ENCODE results near the gene FAM50A.

The FAM50A gene

DNA sequence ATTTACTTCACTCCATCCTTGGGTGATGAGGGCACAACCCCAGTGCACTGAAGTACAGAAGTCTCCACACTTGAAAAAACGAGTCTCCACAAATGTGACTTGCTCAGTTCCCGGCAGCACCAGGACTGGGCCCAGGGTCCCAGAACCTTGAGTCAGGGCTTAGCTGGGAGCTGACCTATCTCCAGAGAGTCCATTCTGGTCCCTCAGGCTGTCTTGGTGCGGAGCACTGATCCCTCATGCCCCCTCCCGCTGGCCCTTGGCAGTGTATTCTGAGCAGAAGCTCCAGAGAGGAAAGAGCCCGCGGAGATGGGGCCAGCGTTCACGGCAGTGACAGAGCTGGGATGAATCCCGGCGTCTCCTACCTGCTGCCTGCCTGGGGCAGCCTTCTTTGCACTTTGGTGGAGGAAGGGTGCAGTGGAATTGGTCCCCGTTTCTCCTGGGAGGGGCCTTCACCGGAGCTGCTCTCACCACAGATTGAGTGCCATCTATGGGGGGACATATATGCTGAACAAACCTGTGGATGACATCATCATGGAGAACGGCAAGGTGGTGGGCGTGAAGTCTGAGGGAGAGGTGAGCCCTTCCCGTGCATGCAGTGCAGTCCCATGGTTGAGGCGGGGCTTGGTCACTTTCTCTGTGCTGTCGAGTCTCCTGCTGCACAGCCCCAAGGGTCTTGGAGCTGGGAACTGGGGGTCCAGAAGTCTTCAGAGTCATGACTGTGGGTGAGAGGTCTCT is 3.2 kb upstream of the FAM50A start:
- no peak for DNase-seq

GRCh38 chrX:154441564-154441963 is 2.4 kb upstream of the FAM50A start:
- DNase-seq: no peak

DNA sequence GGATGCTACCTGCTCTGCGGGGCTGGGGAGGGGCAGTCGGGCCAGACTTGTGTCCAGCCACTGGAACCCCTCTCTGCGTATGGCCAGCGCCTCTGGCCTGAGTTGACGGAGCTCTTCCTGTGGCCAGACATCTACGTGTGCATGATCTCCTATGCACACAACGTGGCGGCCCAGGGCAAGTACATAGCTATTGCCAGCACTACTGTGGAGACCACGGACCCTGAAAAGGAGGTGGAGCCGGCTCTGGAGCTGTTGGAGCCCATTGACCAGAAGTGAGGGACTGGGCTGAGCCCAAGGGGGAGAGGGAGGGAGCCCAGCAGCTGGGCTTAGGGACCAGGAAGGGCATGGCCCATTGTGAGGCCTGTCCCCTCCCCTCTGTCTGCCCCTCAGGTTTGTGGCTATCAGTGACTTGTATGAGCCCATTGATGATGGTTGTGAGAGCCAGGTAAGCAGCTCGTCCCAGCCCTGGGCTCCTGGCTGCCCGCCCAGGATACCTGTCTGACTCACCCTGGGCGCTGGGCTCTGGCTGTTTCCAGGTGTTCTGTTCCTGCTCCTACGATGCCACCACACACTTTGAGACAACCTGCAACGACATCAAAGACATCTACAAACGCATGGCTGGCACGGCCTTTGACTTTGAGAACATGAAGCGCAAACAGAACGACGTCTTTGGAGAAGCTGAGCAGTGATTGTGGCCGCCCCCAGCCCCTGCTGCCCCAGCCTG is 1.8 kb upstream of the FAM50A start:
- DNase-seq: no peak

GRCh38 chrX:154443479-154443910 is 446 bp upstream of the FAM50A start:
- no peak for DNase-seq

GRCh38 chrX:154444755-154445246 is 860 bp downstream of the FAM50A start:
- no peak for DNase-seq

DNA sequence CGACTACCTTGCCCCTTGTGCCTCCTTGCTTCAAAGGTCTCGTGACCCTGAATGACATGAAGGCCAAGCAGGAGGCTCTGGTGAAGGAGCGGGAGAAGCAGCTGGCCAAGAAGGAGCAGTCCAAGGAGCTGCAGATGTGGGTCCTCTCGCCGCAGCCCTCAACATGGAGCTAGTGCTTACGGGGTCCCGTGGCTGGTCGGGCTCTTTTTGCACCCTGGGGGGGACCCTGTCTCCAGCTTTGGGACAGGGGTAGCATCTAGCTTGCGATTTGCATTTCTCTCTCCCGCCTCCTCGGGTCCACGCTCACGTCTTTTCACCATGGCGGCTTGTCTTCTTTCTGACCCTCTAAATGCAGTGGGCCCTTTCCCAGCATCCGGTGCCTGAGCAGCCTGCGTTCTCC is 1.8 kb downstream of the FAM50A start:
- no peak for DNase-seq

GRCh38 chrX:154446430-154446829 is 2.5 kb downstream of the FAM50A start:
- DNase-seq: no peak

DNA sequence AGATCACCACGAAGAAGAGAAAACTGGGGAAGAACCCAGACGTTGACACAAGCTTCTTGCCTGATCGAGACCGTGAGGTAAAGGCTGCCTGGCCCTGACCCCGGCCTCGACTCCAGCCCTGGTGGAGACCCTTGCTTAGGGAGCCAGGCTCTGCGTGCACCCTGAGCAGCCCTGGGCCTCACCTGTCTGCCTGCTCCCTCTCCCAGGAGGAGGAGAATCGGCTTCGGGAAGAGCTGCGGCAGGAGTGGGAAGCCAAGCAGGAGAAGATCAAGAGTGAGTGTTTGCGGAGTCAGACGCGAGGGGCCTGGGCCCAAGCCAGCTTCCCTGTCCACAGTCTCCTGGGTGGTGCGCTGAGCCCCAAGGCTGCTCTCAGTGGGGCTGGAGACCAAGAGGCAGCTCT is 4.5 kb downstream of the FAM50A start:
- no peak for DNase-seq

DNA sequence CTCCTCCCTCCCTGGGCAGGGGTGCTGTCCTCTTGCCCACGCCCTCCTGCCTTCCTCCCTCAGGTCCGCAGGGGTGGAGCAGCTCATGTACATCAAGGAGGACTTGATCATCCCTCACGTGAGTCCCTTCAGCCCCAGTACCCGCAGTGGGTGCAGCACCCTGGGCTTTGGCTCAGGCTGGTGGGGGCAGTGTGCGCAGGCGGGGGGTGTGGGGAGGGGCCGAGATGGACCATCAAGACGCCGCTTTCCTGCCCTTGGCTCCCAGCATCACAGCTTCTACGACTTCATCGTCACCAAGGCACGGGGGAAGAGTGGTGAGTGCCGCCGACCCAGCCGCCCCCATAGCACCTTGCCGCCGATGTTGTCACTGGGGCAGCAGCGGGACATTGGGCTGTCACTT is 5.7 kb downstream of the FAM50A start:
- DNase-seq: no peak

DNA sequence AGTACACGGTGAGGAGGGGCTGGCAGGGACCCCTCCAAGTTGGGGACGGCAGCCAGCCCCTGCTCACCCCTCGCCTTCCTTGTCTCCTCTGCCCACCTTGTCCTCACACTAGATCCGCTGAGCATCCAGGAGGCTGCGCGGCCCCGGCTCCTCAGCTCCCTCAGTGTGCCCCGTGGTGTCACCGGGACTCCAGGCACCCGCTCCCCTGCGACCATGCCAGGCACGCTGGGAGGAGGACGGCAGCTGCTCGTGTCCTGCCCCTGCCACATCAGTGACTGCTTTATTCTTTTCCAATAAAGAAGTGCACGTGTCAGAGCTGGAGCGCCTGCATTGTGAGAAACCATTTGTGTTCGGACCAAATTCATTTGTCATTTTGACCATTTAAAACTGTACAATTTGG is 6.4 kb downstream of the FAM50A start:
- DNase-seq: no peak

- DNase-seq: no peak
Measured at GRCh38 chrX:154452823-154453222, 8.9 kb downstream of the FAM50A start.

GRCh38 chrX:154457491-154458115 is 13.7 kb downstream of the FAM50A start:
- peak; percentile 25 to 26 for DNase-seq

DNA sequence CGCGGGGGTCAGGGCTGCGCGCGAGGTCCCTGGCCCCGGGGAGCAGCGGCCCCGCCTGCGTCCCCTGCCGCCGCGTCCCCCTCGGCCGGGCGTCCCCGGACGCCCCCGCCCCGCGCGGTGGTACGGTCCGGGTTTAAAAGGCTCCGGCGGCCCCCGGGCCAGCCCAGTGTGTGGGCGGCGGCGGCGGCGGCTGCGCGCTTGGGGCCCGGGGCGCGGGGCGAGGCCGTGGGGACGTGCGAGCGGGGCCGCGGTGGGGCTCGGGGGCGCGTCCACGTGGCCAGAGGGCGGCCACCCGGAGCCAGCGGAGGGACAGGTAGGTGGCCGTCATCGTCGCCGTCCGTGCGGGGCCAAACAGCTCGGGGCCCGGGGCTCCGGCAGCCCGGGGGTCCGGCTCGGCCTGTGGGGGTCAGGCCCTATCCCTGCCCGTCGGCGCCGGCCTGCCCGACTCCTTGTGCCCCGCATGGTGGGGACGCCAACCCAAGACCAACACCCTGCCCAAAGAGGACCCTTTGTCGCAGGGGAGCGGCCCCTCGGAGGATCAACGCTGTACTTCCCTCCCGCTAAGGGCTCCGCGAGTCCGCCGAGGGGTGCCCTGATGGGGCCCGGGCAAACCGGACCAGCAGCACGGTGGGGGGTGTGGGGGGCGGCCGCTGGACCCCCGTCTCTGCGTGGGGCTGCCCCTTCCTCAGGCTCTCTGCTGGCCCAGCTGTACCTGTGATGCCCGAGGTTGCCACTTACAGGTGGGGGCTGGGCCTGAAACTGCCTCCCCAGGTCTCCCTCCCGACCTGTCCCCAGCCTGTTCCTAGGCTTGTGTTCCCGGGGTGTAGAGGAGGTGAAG is 14.4 kb downstream of the FAM50A start, which contains the start of gene PLXNA3:
TSS of gene PLXNA3 (plus strand) at position 166 of the 838 bp plus-strand sequence. CDS start 1,903 bp downstream, outside the sequence.
- peak; percentile 48 to 58 for DNase-seq

GRCh38 chrX:154458954-154459778 is 15.2 kb downstream of the FAM50A start:
- DNase-seq: no peak

- no peak for DNase-seq
Measured at GRCh38 chrX:154459832-154460231, 15.9 kb downstream of the FAM50A start.

DNA sequence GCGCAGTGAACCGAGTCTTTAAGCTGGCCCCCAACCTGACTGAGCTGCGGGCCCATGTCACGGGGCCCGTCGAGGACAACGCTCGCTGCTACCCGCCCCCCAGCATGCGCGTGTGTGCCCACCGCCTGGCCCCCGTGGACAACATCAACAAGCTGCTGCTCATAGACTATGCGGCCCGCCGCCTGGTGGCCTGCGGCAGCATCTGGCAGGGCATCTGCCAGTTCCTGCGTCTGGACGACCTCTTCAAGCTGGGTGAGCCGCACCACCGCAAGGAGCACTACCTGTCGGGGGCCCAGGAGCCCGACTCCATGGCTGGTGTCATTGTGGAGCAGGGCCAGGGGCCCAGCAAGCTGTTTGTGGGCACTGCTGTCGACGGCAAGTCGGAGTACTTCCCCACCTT is 16.4 kb downstream of the FAM50A start:
- DNase-seq: no peak

DNA sequence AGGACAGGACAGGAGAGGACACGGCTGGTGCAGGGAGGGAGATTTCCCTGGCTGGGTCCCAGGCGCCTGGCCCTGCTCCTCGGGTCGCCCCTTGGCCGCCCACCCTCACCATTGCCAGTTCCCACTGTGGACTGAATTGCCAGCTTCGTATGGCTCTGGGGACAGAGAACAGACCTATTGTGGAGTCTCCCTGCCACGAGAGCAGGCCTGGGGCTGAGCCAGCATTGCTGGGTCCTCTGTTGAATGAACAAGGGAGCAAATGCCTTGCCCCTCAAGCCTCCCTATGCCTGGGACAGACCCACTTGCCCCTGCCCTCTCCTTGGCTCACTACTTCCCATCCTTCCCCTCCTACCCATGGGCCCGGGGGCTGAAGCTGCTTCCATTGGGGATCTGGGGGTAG is 18.5 kb downstream of the FAM50A start:
- no peak for DNase-seq

DNA sequence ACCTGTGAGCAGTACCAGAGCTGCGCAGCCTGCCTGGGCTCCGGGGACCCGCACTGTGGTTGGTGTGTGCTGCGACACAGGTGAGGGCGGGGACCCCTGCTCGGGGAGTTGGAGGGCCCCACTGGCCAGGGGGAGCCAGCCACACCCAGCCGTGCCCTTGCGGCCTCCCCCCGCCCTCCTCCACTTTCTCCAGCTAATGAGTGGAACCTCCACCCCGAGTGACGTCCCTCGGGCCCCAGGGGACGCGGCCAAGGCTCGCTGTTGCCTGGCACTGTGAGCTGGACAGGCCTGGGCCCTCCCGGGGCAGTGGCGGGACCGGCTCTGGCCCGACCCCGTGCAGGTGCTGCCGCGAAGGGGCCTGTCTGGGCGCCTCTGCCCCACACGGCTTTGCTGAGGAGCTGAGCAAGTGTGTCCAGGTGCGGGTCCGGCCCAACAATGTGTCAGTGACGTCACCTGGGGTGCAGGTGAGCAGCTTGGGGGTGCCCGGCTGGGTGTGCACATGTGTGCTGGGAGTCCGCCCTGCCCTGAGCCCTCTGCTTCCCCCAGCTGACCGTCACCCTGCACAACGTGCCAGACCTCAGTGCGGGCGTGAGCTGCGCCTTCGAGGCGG is 19.8 kb downstream of the FAM50A start:
- no peak for DNase-seq

GRCh38 chrX:154464806-154465365 is 20.9 kb downstream of the FAM50A start:
- no peak for DNase-seq

DNA sequence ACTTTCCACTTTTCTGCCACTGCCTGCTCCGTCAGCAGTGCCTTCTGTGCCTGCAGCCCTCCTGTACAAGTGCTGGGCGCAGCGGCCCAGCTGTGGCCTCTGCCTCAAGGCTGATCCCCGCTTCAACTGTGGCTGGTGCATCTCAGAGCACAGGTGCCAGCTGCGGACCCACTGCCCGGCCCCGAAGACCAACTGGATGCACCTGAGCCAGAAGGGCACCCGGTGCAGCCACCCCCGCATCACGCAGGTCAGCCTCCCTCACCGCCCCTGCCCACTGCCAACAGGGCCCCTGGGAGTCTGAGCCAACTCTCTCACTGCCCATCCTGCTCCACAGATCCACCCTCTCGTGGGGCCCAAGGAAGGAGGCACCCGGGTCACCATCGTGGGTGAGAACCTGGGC is 21.7 kb downstream of the FAM50A start:
- DNase-seq: no peak

DNA sequence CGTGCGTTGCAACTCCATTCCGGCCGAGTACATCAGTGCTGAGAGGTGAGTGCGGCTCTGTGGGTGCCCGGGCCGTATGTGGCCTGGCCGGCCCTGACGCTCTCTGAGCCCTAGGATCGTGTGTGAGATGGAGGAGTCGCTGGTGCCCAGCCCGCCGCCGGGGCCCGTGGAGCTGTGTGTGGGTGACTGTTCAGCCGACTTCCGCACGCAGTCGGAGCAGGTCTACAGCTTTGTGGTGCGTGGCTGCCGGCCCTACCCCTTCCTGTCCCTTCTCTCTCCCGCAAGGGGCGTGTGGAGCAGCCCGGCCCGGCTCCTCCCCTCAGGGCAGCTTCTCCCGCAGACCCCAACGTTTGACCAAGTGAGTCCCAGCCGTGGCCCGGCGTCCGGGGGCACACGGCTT is 22.1 kb downstream of the FAM50A start:
- no peak for DNase-seq

All from stimulated activated CD4-positive, alpha-beta T cell treated with anti-CD3 and anti-CD28 coated beads, Interleukin-2, amount 100 ng/mL, for 48 hours (primary cell).